Cardiac muscle cell (in vitro differentiated cells and primary cell): ENCODE data around the gene FCRLA. TPM values are rescaled to one million over a fixed set of nuclear protein-coding genes. Genes with fewer than 3 reads are reported as not detected.
A peak's percentile ranks its signal among the peaks of the same experiment; 100 is the strongest.
"Not testable (repeated sequence)": the region's sequence is repeated elsewhere in the genome, so short reads cannot be mapped to it uniquely, and the experiment has no call there.

ENCODE experiments used
- DNase-seq, 2 donors: peaks; one replicate each; pipeline versions ENCODE4 v3.0.0 to v3.0.0-alpha.2; 2010 to 2017; ENCODE audit warnings: low read depth in 1 of 2, low spot score in 1 of 2
- H3K27ac ChIP-seq: fragments of 200-600 bp; sonication (generic); 2 replicates; pipeline ENCODE4 v1.5.1; 2016
- H3K27me3 ChIP-seq: fragments of 200-600 bp; sonication (generic); 2 replicates; pipeline ENCODE4 v1.6.0; 2016; ENCODE audit warnings: control low read depth
- H3K36me3 ChIP-seq: fragments of 200-600 bp; sonication (generic); 2 replicates; pipeline ENCODE4 v1.5.1; 2016; ENCODE audit warnings: control low read depth
- H3K4me1 ChIP-seq: fragments of 200-600 bp; sonication (generic); 2 replicates; pipeline ENCODE4 v1.8.1; 2017; ENCODE audit warnings: low read depth, mild to moderate bottlenecking, mixed run types
- H3K4me3 ChIP-seq: fragments of 200-600 bp; sonication (generic); 2 replicates; pipeline ENCODE4 v1.5.1; 2016; ENCODE audit warnings: mild to moderate bottlenecking
- H3K9me3 ChIP-seq: fragments of 200-600 bp; sonication (generic); 2 replicates; pipeline ENCODE4 v1.5.1; 2017; ENCODE audit warnings: low read depth, mild to moderate bottlenecking, control low read depth
- polyA plus RNA-seq: library from polyadenylated mRNA; unstranded; fragments of >200 nt; fragmentation: Nextera tagmentation; extraction: Ambion mirVana; gene quantifications from 2 replicates; pipeline ENCODE4 v1.2.1, GENCODE V29; 2016
- total RNA-seq: library from RNA; depleted of rRNA; stranded (reverse); fragments of >200 nt; gene quantifications from 2 replicates; pipeline ENCODE4 v1.2.3, GENCODE V29; 2016
- TF ChIP-seq, protein P1 (sequence below): IDR thresholded peaks from 2 replicates; pipeline ENCODE4 v1.5.1; 2012; ENCODE audit warnings: low read depth, mild to moderate bottlenecking, low read length

Gene FCRLA
- total and polyA plus RNA-seq, 2 experiments from 2014 or later = not detected

DNA sequence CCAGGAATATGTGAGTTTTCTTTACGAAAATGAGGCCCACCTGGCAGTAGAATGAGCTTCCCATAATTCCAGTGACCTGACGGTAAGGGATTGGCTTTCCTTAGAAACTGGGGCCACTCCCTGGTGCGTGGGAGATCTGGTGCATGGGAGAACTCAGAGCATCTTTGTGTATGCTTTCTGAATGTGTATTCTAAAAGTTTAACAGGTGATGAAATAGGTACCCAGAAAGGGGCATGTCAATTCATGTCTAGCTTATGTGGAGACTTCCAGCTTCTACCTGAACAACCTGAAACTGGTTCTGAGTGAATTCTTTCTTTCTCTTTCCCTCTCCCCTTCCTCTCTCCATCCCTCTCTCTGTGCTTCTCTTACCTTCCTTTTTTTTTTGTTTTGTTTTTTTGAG lies 15.2 kb upstream of the FCRLA start:
- H3K27ac ChIP-seq = no peak overlapping the region
- H3K36me3 ChIP-seq = no peaks in the 10 kb centered on the region
- no peaks in the 10 kb centered on the region for H3K9me3 ChIP-seq
- no peak for DNase-seq
- H3K4me3 ChIP-seq = no peak overlapping the region
- no peaks in the 10 kb centered on the region for H3K4me1 ChIP-seq
- TF ChIP-seq, protein P1, sequence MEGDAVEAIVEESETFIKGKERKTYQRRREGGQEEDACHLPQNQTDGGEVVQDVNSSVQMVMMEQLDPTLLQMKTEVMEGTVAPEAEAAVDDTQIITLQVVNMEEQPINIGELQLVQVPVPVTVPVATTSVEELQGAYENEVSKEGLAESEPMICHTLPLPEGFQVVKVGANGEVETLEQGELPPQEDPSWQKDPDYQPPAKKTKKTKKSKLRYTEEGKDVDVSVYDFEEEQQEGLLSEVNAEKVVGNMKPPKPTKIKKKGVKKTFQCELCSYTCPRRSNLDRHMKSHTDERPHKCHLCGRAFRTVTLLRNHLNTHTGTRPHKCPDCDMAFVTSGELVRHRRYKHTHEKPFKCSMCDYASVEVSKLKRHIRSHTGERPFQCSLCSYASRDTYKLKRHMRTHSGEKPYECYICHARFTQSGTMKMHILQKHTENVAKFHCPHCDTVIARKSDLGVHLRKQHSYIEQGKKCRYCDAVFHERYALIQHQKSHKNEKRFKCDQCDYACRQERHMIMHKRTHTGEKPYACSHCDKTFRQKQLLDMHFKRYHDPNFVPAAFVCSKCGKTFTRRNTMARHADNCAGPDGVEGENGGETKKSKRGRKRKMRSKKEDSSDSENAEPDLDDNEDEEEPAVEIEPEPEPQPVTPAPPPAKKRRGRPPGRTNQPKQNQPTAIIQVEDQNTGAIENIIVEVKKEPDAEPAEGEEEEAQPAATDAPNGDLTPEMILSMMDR = no peak
- H3K27me3 ChIP-seq = peaks cover 3% of the 10 kb centered on the region

DNA sequence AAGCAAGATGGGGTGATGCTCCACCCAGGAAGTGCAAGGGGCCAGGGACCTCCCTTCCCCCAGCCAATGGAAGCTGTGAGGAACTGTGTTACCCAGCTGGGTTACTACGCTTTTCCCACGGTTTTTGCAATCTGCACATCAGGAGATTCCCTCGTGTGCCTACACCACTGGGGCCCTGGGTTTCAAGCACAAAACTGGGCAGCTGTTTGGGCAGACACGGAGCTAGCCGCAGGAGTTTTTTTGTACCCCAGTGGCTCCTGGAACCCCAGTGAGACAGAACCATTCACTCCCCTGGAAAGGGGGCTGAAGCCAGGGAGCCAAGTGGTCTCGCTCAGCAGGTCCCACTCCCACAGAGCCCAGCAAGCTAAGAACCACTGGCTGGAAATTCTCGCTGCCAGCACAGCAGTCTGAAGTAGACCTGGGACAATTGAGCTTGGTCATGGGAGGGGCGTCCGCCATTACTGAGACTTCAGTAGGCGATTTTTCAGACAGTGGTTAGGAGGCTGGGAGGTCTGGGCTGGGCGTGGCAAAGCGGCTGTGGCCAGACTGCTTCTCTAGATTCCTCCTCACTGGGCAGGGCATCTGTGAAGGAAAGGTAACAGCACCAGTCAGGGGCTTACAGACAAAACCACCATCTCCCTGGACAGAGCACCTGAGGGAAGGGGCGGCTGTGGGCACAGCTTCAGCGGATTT lies 13.9 kb upstream of the FCRLA start:
- H3K9me3 ChIP-seq, H3K4me3 ChIP-seq, H3K27ac ChIP-seq, H3K27me3 ChIP-seq, H3K4me1 ChIP-seq, H3K36me3 ChIP-seq, DNase-seq: not testable (repeated sequence)

DNA sequence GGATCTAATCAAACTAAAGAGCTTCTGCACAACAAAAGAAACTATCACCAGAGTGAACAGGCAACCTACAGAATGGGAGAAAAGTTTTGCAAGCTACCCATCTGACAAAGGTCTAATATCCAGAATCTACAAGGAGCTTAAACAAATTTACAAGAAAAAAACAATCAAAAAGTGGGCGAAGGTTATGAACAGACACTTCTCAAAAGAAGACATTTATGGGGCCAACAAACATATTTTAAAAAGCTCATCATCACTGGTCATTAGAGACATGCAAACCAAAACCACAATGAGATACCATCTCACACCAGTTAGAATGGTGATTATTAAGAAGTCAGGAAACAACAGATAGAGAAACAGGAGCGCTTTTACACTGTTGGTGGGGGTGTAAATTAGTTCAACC lies 8.7 kb upstream of the FCRLA start:
- not testable (repeated sequence) for H3K36me3 ChIP-seq, H3K4me1 ChIP-seq, H3K27me3 ChIP-seq, DNase-seq, H3K27ac ChIP-seq, H3K4me3 ChIP-seq, H3K9me3 ChIP-seq

DNA sequence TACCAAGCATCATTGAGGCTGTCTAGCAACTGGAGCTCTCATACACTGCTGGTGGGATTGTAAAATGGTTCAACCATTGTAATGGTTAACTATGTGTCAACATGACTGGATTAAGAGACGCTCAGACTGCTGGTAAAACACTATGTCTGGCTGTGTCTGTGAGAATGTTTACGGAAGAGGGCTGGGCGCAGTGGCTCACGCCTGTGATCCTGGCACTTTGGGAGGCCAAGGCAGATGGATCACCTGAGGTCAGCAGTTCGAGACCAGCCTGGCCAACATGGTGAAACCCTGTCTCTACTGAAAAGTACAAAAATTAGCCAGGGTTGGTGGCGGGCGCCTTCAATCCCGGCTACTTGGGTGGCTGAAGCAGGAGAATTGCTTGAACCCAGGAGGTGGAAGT lies 4.8 kb upstream of the FCRLA start:
- no peak for DNase-seq
- Histone ChIP-seq H3K36me3 (no peaks in the 10 kb centered on the region), H3K4me3 (no peak overlapping the region), H3K27ac (no peak overlapping the region), H3K4me1 (no peaks in the 10 kb centered on the region), H3K27me3 (peaks cover 4% of the 10 kb centered on the region), H3K9me3 (no peaks in the 10 kb centered on the region)
- TF ChIP-seq, protein P1 = no peak

DNA sequence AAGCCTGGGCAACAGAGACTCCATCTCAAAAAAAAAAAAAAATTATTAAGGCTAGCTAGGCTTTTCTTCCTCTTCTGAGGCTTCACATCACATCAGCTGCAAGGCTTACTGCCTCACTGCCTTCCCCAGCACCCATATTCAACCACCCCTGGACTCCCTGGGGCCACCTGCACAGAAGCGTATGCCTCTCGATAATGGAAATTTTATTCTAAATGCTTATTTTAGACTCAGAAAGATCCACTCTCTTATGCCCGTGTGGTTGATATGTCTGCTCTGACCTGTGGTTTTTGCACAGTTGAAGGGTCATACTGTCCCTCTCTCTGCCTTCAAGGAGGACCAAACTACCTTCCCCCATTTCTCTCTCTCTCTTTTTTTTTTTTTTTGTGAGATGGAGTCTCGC lies 1.5 kb upstream of the FCRLA start:
- Histone ChIP-seq H3K9me3 (no peaks in the 10 kb centered on the region), H3K36me3 (no peaks in the 10 kb centered on the region), H3K4me3 (no peak overlapping the region), H3K27ac (no peak overlapping the region), H3K4me1 (no peaks in the 10 kb centered on the region), H3K27me3 (peaks cover 16% of the 10 kb centered on the region)
- TF ChIP-seq, protein P1 = no peak
- no peak for DNase-seq

DNA sequence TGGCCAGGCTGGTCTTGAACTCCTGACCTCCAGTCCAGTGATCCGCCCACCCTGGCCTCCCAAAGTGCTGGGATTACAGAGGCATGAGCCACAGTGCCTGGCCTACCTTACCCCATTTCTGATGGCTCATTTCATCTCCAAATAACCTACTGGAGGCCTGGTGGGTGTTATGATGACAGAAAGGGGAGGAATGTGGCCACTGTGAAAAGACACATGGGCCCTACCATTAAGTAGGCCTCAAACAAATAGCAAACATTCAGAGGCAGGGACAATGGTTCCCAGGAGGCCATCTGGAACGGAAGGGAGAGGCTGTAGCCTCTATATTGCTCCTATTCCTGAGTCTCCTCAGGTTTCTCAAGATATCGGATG lies 932 bp upstream of the FCRLA start:
- H3K9me3 ChIP-seq = no peaks in the 10 kb centered on the region
- no peak for DNase-seq
- peaks cover 16% of the 10 kb centered on the region for H3K27me3 ChIP-seq
- no peak overlapping the region for H3K4me3 ChIP-seq
- TF ChIP-seq, protein P1 = no peak
- peak overlapping the region; percentile 42 for H3K27ac ChIP-seq
- H3K4me1 ChIP-seq = no peaks in the 10 kb centered on the region
- no peaks in the 10 kb centered on the region for H3K36me3 ChIP-seq

DNA sequence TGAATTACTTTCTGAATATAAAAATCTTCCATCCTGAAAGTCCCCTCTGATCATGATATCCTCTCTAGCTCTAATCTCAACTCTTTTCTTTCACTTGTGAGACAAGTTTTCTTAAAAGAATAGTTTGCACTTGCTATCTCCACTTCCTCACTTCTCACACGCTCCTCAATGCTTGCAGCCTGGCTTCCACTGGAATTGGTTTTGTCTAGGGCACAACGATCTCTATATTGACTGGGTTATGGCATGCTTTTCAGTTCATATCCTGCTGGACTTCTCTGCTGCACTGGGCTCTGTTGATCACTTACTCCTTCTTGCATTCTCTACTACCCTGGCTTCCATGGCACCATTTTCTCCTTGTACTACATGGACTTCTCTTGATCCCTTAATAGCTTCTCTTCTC lies 474 bp downstream of the FCRLA start:
- H3K9me3 ChIP-seq = no peaks in the 10 kb centered on the region
- H3K27ac ChIP-seq = no peak overlapping the region
- H3K4me1 ChIP-seq = no peaks in the 10 kb centered on the region
- no peaks in the 10 kb centered on the region for H3K36me3 ChIP-seq
- no peak for DNase-seq
- peaks cover 19% of the 10 kb centered on the region for H3K27me3 ChIP-seq
- TF ChIP-seq, protein P1 = no peak
- H3K4me3 ChIP-seq = no peak overlapping the region
